SU-DHL-6 (cell line): ENCODE measurements around the gene ERF.

Experiments used
- CTCF ChIP-seq: fragments of 200-600 bp; sonication (generic); IDR thresholded peaks from one replicate; pipeline ENCODE4 v1.5.1; 2017; ENCODE audit warnings: antibody characterized with exemption, mild to moderate bottlenecking, low read length, moderate library complexity; ENCODE audit not compliant: insufficient read depth, poor library complexity, severe bottlenecking
- EZH2phosphoT487 ChIP-seq: fragments of 200-600 bp; sonication (generic), shearing (Covaris generic); conservative IDR thresholded peaks from 2 replicates; pipeline ENCODE4 v1.6.1; 2018; ENCODE audit warnings: mild to moderate bottlenecking, antibody characterized with exemption, low read length, moderate library complexity, mixed read lengths

- TF ChIP-seq CTCF (no peak), EZH2phosphoT487 (no peak)
Measured at GRCh38 chr19:42268142-42268703, 13.3 kb upstream of the ERF start.
